ENCODE measurements around the gene RNF212. TPM values are rescaled to one million over a fixed set of nuclear protein-coding genes. Genes with fewer than 3 reads are reported as not detected.

RNF212 gene
- total and polyA plus RNA-seq, 2 experiments from 2014 or later, result 17.0 to 20.6 TPM

GRCh38 chr4:1154126-1154522 is 40.8 kb upstream of the RNF212 start:
- Mint-ChIP-seq H3K27me3 (ENCODE audit: insufficient read depth, low read depth, poor library complexity) (peaks cover 10% of the 10 kb centered on the region), H3K27ac (no peak overlapping the region), H3K4me1 (no peaks in the 10 kb centered on the region; the same call in 2 of the 3 replicates), H3K4me3 (no peak overlapping the region), H3K9me3 (peaks cover 28% of the 10 kb centered on the region), H3K36me3 (ENCODE audit: low read depth) (peaks cover 10% of the 10 kb centered on the region)
- no peak overlapping the region for H3K4me3 ChIP-seq
- H2AFZ ChIP-seq, result no peak overlapping the region
- no peaks in the 10 kb centered on the region for H3K79me2 ChIP-seq (replicated peaks; ENCODE audit: insufficient read depth)
- H4K20me1 ChIP-seq (replicated peaks; ENCODE audit: insufficient read depth), result no peaks in the 10 kb centered on the region; the same call in 1 of the 2 replicates
- H3K9me2 ChIP-seq (ENCODE audit: insufficient read depth), result 0 out of 2 replicates have a peak, but pooled peaks cover 2% of the 10 kb centered on the region
- H3K27ac ChIP-seq (ENCODE audit: low read depth), result no peak overlapping the region
- H3K4me2 ChIP-seq, result no peak overlapping the region
- DNase-seq (ENCODE audit: low spot score) (no peak), ATAC-seq (no peak)
- H3K36me3 ChIP-seq (ENCODE audit: insufficient read depth), result no peaks in the 10 kb centered on the region
- H3K4me1 ChIP-seq (ENCODE audit: insufficient read depth), result no peaks in the 10 kb centered on the region
- H3K27me3 ChIP-seq (ENCODE audit: insufficient read depth), result no peaks in the 10 kb centered on the region
- TF ChIP-seq ZNF114 (CRISPR knock-in tag; IDR thresholded peaks at IDR 0.05) (no peak), POLR2AphosphoS5 (IDR thresholded peaks at IDR 0.05; ENCODE audit: low read depth) (no peak), STAT1 (IDR thresholded peaks at IDR 0.05; ENCODE audit: unreplicated experiment) (no peak), JUNB (IDR thresholded peaks at IDR 0.05; ENCODE audit: unreplicated experiment) (no peak), ETS1 (IDR thresholded peaks at IDR 0.05) (no peak), EZH2phosphoT487 (IDR thresholded peaks at IDR 0.05; ENCODE audit: unreplicated experiment) (no peak), REST (IDR thresholded peaks at IDR 0.05; ENCODE audit: unreplicated experiment) (no peak), ZNF462 (CRISPR knock-in tag; IDR thresholded peaks at IDR 0.05) (no peak), EZH2 (IDR thresholded peaks at IDR 0.05; ENCODE audit: low read depth, unreplicated experiment) (no peak), ZNF331 (CRISPR knock-in tag; IDR thresholded peaks at IDR 0.05; ENCODE audit: low read depth) (no peak), CTCF (conservative IDR thresholded peaks at IDR 0.05; ENCODE audit: low read depth in 2 of 2) (no peak), CREB1 (CRISPR knock-in tag; IDR thresholded peaks at IDR 0.05; ENCODE audit: low read depth) (no peak), NANOG (IDR thresholded peaks at IDR 0.05; ENCODE audit: borderline replicate concordance) (no peak)
- no peaks in the 10 kb centered on the region for H3F3A ChIP-seq (replicated peaks; ENCODE audit: low read depth)

All from GM23338 (cell line).